GM23338 (cell line): ENCODE data around the gene FSIP1. TPM values are rescaled to one million over a fixed set of nuclear protein-coding genes. Genes with fewer than 3 reads are reported as not detected.
A peak's percentile ranks its signal among the peaks of the same experiment; 100 is the strongest.

Experiments
- ATAC-seq: fragments of 200-7000 bp; cut with Tn5 transposase; 3 replicates; pipeline ENCODE4 v1.9.1; 2020
- DNase-seq: peaks from one replicate; pipeline ENCODE4 v3.0.0-alpha.2; 2015; ENCODE audit warnings: low spot score
- H2AFZ ChIP-seq: fragments of 200-600 bp; sonication (generic); 2 replicates; pipeline ENCODE4 v1.8.0; 2016; ENCODE audit warnings: antibody characterized with exemption, mild to moderate bottlenecking, moderate library complexity
- H3F3A ChIP-seq: fragments of 200-600 bp; sonication (generic); replicated peaks from 2 replicates; pipeline ENCODE4 v1.8.0; 2017; ENCODE audit warnings: antibody characterized with exemption, mixed run types, low read depth
- H3K27ac ChIP-seq: fragments of 200-600 bp; sonication (generic); 2 replicates; pipeline ENCODE4 v1.6.1; 2016; ENCODE audit warnings: low read depth
- H3K27me3 ChIP-seq: fragments of 200-600 bp; sonication (generic); 2 replicates; pipeline ENCODE4 v1.8.0; 2016; ENCODE audit warnings: mild to moderate bottlenecking, mixed run types, moderate library complexity; ENCODE audit not compliant: insufficient read depth
- H3K36me3 ChIP-seq: fragments of 200-600 bp; sonication (generic); 2 replicates; pipeline ENCODE4 v1.8.0; 2016; ENCODE audit warnings: mild to moderate bottlenecking; ENCODE audit not compliant: insufficient read depth
- H3K4me1 ChIP-seq: fragments of 200-600 bp; sonication (generic); 2 replicates; pipeline ENCODE4 v1.8.0; 2016; ENCODE audit warnings: mild to moderate bottlenecking, moderate library complexity; ENCODE audit not compliant: insufficient read depth
- H3K4me2 ChIP-seq: fragments of 200-600 bp; sonication (generic); 2 replicates; pipeline ENCODE4 v1.7.1; 2017; ENCODE audit warnings: mixed run types
- H3K4me3 ChIP-seq: fragments of 200-600 bp; sonication (generic); 2 replicates; pipeline ENCODE4 v1.6.1; 2016; ENCODE audit warnings: mixed run types
- H3K79me2 ChIP-seq: fragments of 200-600 bp; sonication (generic); replicated peaks from 2 replicates; pipeline ENCODE4 v1.8.0; 2017; ENCODE audit warnings: mild to moderate bottlenecking; ENCODE audit not compliant: insufficient read depth
- H3K9me2 ChIP-seq: fragments of 200-600 bp; sonication (generic); 2 replicates; pipeline ENCODE4 v1.8.0; 2017; ENCODE audit not compliant: insufficient read depth
- H4K20me1 ChIP-seq: fragments of 200-600 bp; sonication (generic); replicated peaks from 2 replicates; pipeline ENCODE4 v1.8.0; 2017; ENCODE audit warnings: mild to moderate bottlenecking; ENCODE audit not compliant: insufficient read depth
- H3K27ac Mint-ChIP-seq: 2 replicates; pipeline ENCODE4 v1.8.0; 2020; ENCODE audit warnings: inconsistent platforms, mild to moderate bottlenecking, moderate library complexity, mixed read lengths
- H3K27me3 Mint-ChIP-seq: 3 replicates; pipeline ENCODE4 v1.8.0; 2022; ENCODE audit warnings: low read depth, mild to moderate bottlenecking, moderate library complexity, mixed read lengths, inconsistent platforms; ENCODE audit not compliant: insufficient read depth, poor library complexity
- H3K36me3 Mint-ChIP-seq: 3 replicates; pipeline ENCODE4 v1.8.0; 2021; ENCODE audit warnings: low read depth, mild to moderate bottlenecking, inconsistent platforms, moderate library complexity, mixed read lengths
- H3K4me1 Mint-ChIP-seq: 3 replicates; pipeline ENCODE4 v1.8.0; 2020; ENCODE audit warnings: mild to moderate bottlenecking, inconsistent platforms, mixed read lengths
- H3K4me3 Mint-ChIP-seq: 3 replicates; pipeline ENCODE4 v1.8.0; 2021; ENCODE audit warnings: moderate library complexity, mild to moderate bottlenecking, inconsistent platforms, mixed read lengths
- H3K9me3 Mint-ChIP-seq: 3 replicates; pipeline ENCODE4 v1.8.0; 2020; ENCODE audit warnings: moderate library complexity, mild to moderate bottlenecking, inconsistent platforms, mixed read lengths
- CREB1 ChIP-seq: fragments of 250-450 bp; sonication (Bioruptor Pico); IDR thresholded peaks from 2 replicates; pipeline ENCODE4 v1.5.0; 2020; ENCODE audit warnings: low read depth, mild to moderate bottlenecking, moderate library complexity
- JUNB ChIP-seq: IDR thresholded peaks from one replicate; pipeline ENCODE4 v1.6.1; 2016; ENCODE audit warnings: antibody characterized with exemption; ENCODE audit not compliant: unreplicated experiment
- NANOG ChIP-seq: IDR thresholded peaks from 2 replicates; pipeline ENCODE4 v1.6.1; 2016; ENCODE audit warnings: antibody characterized with exemption, borderline replicate concordance
- POLR2AphosphoS5 ChIP-seq: IDR thresholded peaks from 2 replicates; pipeline ENCODE4 v1.6.1; 2016; ENCODE audit warnings: antibody characterized with exemption, low read depth
- STAT1 ChIP-seq: IDR thresholded peaks from one replicate; pipeline ENCODE4 v1.6.1; 2016; ENCODE audit warnings: antibody characterized with exemption; ENCODE audit not compliant: unreplicated experiment
- ZNF331 ChIP-seq: fragments of 250-450 bp; sonication (Bioruptor Pico); IDR thresholded peaks from 2 replicates; pipeline ENCODE4 v1.5.0; 2020; ENCODE audit warnings: low read depth, mild to moderate bottlenecking, moderate library complexity
- polyA plus RNA-seq: library from polyadenylated mRNA; unstranded; fragments of >200 nt; fragmentation: Nextera tagmentation; extraction: Ambion mirVana; gene quantifications from 2 replicates; pipeline ENCODE4 v1.2.1, GENCODE V29; 2016
- total RNA-seq: library from RNA; depleted of rRNA; stranded (reverse); fragments of >200 nt; shearing (Covaris generic); gene quantifications from 2 replicates; pipeline ENCODE4 v1.2.3, GENCODE V29; 2014
- TF ChIP-seq, protein P1 (sequence below): IDR thresholded peaks from 2 replicates; pipeline ENCODE4 v1.6.1; 2016; ENCODE audit warnings: antibody characterized with exemption
- TF ChIP-seq, protein P2 (sequence below), 2 experiments: fragments of 200-600 bp in 1 of 2; sonication (generic) in 1 of 2; conservative IDR thresholded peaks; 2 replicates each; pipeline versions ENCODE4 v1.5.1 to v1.6.1; 2016 to 2017; ENCODE audit warnings: antibody characterized with exemption in 2 of 2, low read depth in 2 of 2, mild to moderate bottlenecking in 2 of 2, moderate library complexity in 1 of 2

The FSIP1 gene
- total and polyA plus RNA-seq, 2 experiments from 2014 or later: 0.92 to 2.1 TPM

DNA sequence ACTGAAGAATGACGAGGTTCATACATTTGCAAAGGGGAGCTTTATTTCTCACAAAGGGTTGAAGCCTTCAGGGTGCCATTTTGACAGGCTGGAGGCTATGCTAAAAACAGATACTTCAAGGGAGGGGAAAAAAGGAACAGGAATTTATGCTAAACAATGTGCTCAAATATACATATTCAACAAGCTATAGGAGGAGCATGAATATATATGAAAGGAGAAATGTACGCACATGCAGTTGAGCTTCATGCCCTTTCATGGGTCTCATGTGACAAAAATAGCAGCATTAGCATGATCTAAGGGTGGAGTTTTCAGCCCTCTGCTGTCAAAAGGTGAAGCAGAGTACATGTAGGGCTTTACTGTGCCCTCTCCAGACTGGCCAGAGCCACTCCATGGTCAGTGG is 44.3 kb upstream of the FSIP1 start (continued):
- TF ChIP-seq, protein P1, sequence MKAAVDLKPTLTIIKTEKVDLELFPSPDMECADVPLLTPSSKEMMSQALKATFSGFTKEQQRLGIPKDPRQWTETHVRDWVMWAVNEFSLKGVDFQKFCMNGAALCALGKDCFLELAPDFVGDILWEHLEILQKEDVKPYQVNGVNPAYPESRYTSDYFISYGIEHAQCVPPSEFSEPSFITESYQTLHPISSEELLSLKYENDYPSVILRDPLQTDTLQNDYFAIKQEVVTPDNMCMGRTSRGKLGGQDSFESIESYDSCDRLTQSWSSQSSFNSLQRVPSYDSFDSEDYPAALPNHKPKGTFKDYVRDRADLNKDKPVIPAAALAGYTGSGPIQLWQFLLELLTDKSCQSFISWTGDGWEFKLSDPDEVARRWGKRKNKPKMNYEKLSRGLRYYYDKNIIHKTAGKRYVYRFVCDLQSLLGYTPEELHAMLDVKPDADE: no peak
- no peak for TF ChIP-seq JUNB
- no peak for TF ChIP-seq POLR2AphosphoS5
- TF ChIP-seq NANOG: no peak
- TF ChIP-seq CREB1 (CRISPR knock-in tag): no peak
- TF ChIP-seq ZNF331 (CRISPR knock-in tag): no peak

DNA sequence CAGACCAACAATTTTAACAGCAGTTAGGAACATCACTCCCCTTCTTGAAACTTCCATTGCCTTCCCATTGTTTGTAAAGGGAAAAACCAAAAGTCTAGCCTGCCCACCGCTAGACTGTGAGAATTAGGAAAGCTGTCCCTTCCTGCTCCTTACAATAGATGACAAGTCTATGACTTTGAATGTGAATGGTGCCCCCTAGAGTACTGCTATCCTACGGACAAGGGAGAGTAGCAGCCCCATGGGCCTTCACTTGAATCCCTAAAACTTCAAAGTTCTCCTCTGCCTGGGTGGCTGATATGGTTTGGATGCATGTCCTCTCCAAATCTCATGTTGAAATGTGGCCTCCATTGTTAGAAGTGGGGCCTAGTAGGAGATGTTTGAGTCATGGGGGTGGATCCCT is 41.0 kb upstream of the FSIP1 start:
- Mint-ChIP-seq H3K27me3 (peaks cover 1% of the 10 kb centered on the region), H3K27ac (no peak overlapping the region), H3K9me3 (peaks cover 8% of the 10 kb centered on the region; the same call in 2 of the 3 replicates), H3K4me3 (no peak overlapping the region), H3K4me1 (peaks cover 68% of the 10 kb centered on the region), H3K36me3 (peaks cover 35% of the 10 kb centered on the region)
- no peak for TF ChIP-seq CREB1 (CRISPR knock-in tag)
- TF ChIP-seq, protein P2, sequence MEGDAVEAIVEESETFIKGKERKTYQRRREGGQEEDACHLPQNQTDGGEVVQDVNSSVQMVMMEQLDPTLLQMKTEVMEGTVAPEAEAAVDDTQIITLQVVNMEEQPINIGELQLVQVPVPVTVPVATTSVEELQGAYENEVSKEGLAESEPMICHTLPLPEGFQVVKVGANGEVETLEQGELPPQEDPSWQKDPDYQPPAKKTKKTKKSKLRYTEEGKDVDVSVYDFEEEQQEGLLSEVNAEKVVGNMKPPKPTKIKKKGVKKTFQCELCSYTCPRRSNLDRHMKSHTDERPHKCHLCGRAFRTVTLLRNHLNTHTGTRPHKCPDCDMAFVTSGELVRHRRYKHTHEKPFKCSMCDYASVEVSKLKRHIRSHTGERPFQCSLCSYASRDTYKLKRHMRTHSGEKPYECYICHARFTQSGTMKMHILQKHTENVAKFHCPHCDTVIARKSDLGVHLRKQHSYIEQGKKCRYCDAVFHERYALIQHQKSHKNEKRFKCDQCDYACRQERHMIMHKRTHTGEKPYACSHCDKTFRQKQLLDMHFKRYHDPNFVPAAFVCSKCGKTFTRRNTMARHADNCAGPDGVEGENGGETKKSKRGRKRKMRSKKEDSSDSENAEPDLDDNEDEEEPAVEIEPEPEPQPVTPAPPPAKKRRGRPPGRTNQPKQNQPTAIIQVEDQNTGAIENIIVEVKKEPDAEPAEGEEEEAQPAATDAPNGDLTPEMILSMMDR (conservative IDR thresholded peaks at IDR 0.05; ENCODE audit: low read depth in 2 of 2): peak; percentile 43 to 48
- Histone ChIP-seq H4K20me1 (peaks cover 25% of the 10 kb centered on the region), H3K36me3 (no peaks in the 10 kb centered on the region), H3K27ac (no peak overlapping the region), H2AFZ (no peak overlapping the region), H3K4me3 (no peak overlapping the region), H3F3A (no peaks in the 10 kb centered on the region; the same call in none of the 2 replicates), H3K4me2 (no peak overlapping the region), H3K9me2 (peaks cover 14% of the 10 kb centered on the region; the same call in 1 of the 2 replicates), H3K4me1 (peaks cover 54% of the 10 kb centered on the region), H3K27me3 (no peaks in the 10 kb centered on the region), H3K79me2 (peaks cover 100% of the 10 kb centered on the region)
- ATAC-seq (peak; percentile 30), DNase-seq (peak; percentile 38)

DNA sequence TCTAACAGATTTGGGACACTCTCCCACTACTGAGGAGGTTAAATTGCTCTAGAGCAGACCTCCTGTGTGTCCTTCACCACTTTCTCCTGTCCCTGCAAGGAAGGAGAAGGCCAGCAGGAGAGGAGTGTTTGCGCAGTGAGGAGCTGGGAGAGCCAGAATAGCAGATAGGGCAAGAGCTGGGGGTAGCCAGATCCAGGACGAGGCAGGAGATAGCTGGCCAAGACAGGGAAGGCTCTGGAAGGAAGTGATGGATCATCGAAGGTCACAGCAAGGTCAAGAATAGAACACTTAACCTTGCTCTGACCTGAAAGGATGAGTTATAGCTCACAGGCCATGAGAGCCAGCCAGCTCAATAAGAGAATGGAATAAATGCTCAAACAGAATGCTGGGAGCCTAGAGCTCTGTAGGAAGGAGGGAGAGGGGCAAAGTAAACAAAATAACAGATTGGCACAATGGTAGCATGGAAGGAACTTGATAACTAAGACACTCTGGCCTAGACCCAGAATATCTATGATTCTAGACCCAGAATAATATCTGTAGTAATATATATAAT is 37.5 kb upstream of the FSIP1 start:
- peaks cover 53% of the 10 kb centered on the region for H3K4me1 ChIP-seq
- no peaks in the 10 kb centered on the region; the same call in 1 of the 2 replicates for H3F3A ChIP-seq
- Mint-ChIP-seq H3K9me3 (peaks cover 8% of the 10 kb centered on the region; the same call in 2 of the 3 replicates), H3K36me3 (peaks cover 23% of the 10 kb centered on the region), H3K4me3 (no peak overlapping the region), H3K27me3 (peaks cover 2% of the 10 kb centered on the region), H3K27ac (peak overlapping the region; percentile 74), H3K4me1 (peaks cover 65% of the 10 kb centered on the region)
- peak overlapping the region; percentile 57; the same call in 1 of the 2 replicates for H3K27ac ChIP-seq
- peaks cover 100% of the 10 kb centered on the region for H3K79me2 ChIP-seq
- no peak overlapping the region for H3K4me3 ChIP-seq
- peaks cover 14% of the 10 kb centered on the region; the same call in 1 of the 2 replicates for H3K9me2 ChIP-seq
- ATAC-seq (no peak), DNase-seq (no peak)
- no peaks in the 10 kb centered on the region for H3K36me3 ChIP-seq
- TF ChIP-seq JUNB: no peak
- TF ChIP-seq, protein P2 (conservative IDR thresholded peaks at IDR 0.05; ENCODE audit: low read depth in 2 of 2): no peak
- TF ChIP-seq STAT1: no peak
- peaks cover 25% of the 10 kb centered on the region for H4K20me1 ChIP-seq
- no peak overlapping the region for H2AFZ ChIP-seq
- no peak overlapping the region; the same call in 1 of the 2 replicates for H3K4me2 ChIP-seq
- no peaks in the 10 kb centered on the region for H3K27me3 ChIP-seq
